GM23338 (cell line): ENCODE results near the gene UMODL1. TPM values are rescaled to one million over a fixed set of nuclear protein-coding genes. Genes with fewer than 3 reads are reported as not detected.

ENCODE experiments used
- ATAC-seq: fragments of 200-7000 bp; cut with Tn5 transposase; 3 replicates; pipeline ENCODE4 v1.9.1; 2020
- DNase-seq: peaks from one replicate; pipeline ENCODE4 v3.0.0-alpha.2; 2015; ENCODE audit warnings: low spot score
- H2AFZ ChIP-seq: fragments of 200-600 bp; sonication (generic); 2 replicates; pipeline ENCODE4 v1.8.0; 2016; ENCODE audit warnings: antibody characterized with exemption, mild to moderate bottlenecking, moderate library complexity
- H3F3A ChIP-seq: fragments of 200-600 bp; sonication (generic); replicated peaks from 2 replicates; pipeline ENCODE4 v1.8.0; 2017; ENCODE audit warnings: antibody characterized with exemption, mixed run types, low read depth
- H3K27ac ChIP-seq: fragments of 200-600 bp; sonication (generic); 2 replicates; pipeline ENCODE4 v1.6.1; 2016; ENCODE audit warnings: low read depth
- H3K27me3 ChIP-seq: fragments of 200-600 bp; sonication (generic); 2 replicates; pipeline ENCODE4 v1.8.0; 2016; ENCODE audit warnings: mild to moderate bottlenecking, mixed run types, moderate library complexity; ENCODE audit not compliant: insufficient read depth
- H3K36me3 ChIP-seq: fragments of 200-600 bp; sonication (generic); 2 replicates; pipeline ENCODE4 v1.8.0; 2016; ENCODE audit warnings: mild to moderate bottlenecking; ENCODE audit not compliant: insufficient read depth
- H3K4me1 ChIP-seq: fragments of 200-600 bp; sonication (generic); 2 replicates; pipeline ENCODE4 v1.8.0; 2016; ENCODE audit warnings: mild to moderate bottlenecking, moderate library complexity; ENCODE audit not compliant: insufficient read depth
- H3K4me2 ChIP-seq: fragments of 200-600 bp; sonication (generic); 2 replicates; pipeline ENCODE4 v1.7.1; 2017; ENCODE audit warnings: mixed run types
- H3K4me3 ChIP-seq: fragments of 200-600 bp; sonication (generic); 2 replicates; pipeline ENCODE4 v1.6.1; 2016; ENCODE audit warnings: mixed run types
- H3K79me2 ChIP-seq: fragments of 200-600 bp; sonication (generic); replicated peaks from 2 replicates; pipeline ENCODE4 v1.8.0; 2017; ENCODE audit warnings: mild to moderate bottlenecking; ENCODE audit not compliant: insufficient read depth
- H3K9me2 ChIP-seq: fragments of 200-600 bp; sonication (generic); 2 replicates; pipeline ENCODE4 v1.8.0; 2017; ENCODE audit not compliant: insufficient read depth
- H4K20me1 ChIP-seq: fragments of 200-600 bp; sonication (generic); replicated peaks from 2 replicates; pipeline ENCODE4 v1.8.0; 2017; ENCODE audit warnings: mild to moderate bottlenecking; ENCODE audit not compliant: insufficient read depth
- H3K27ac Mint-ChIP-seq: 2 replicates; pipeline ENCODE4 v1.8.0; 2020; ENCODE audit warnings: inconsistent platforms, mild to moderate bottlenecking, moderate library complexity, mixed read lengths
- H3K27me3 Mint-ChIP-seq: 3 replicates; pipeline ENCODE4 v1.8.0; 2022; ENCODE audit warnings: low read depth, mild to moderate bottlenecking, moderate library complexity, mixed read lengths, inconsistent platforms; ENCODE audit not compliant: insufficient read depth, poor library complexity
- H3K36me3 Mint-ChIP-seq: 3 replicates; pipeline ENCODE4 v1.8.0; 2021; ENCODE audit warnings: low read depth, mild to moderate bottlenecking, inconsistent platforms, moderate library complexity, mixed read lengths
- H3K4me1 Mint-ChIP-seq: 3 replicates; pipeline ENCODE4 v1.8.0; 2020; ENCODE audit warnings: mild to moderate bottlenecking, inconsistent platforms, mixed read lengths
- H3K4me3 Mint-ChIP-seq: 3 replicates; pipeline ENCODE4 v1.8.0; 2021; ENCODE audit warnings: moderate library complexity, mild to moderate bottlenecking, inconsistent platforms, mixed read lengths
- H3K9me3 Mint-ChIP-seq: 3 replicates; pipeline ENCODE4 v1.8.0; 2020; ENCODE audit warnings: moderate library complexity, mild to moderate bottlenecking, inconsistent platforms, mixed read lengths
- EZH2 ChIP-seq: fragments of 200-600 bp; sonication (generic); IDR thresholded peaks from one replicate; pipeline ENCODE4 v1.8.0; 2017; ENCODE audit warnings: antibody characterized with exemption, mild to moderate bottlenecking, low read depth; ENCODE audit not compliant: unreplicated experiment
- EZH2phosphoT487 ChIP-seq: fragments of 200-600 bp; sonication (generic); IDR thresholded peaks from one replicate; pipeline ENCODE4 v1.8.1; 2018; ENCODE audit warnings: antibody characterized with exemption; ENCODE audit not compliant: unreplicated experiment
- JUNB ChIP-seq: IDR thresholded peaks from one replicate; pipeline ENCODE4 v1.6.1; 2016; ENCODE audit warnings: antibody characterized with exemption; ENCODE audit not compliant: unreplicated experiment
- REST ChIP-seq: IDR thresholded peaks from one replicate; pipeline ENCODE4 v1.6.1; 2018; ENCODE audit warnings: antibody characterized with exemption; ENCODE audit not compliant: unreplicated experiment
- STAT1 ChIP-seq: IDR thresholded peaks from one replicate; pipeline ENCODE4 v1.6.1; 2016; ENCODE audit warnings: antibody characterized with exemption; ENCODE audit not compliant: unreplicated experiment
- polyA plus RNA-seq: library from polyadenylated mRNA; unstranded; fragments of >200 nt; fragmentation: Nextera tagmentation; extraction: Ambion mirVana; gene quantifications from 2 replicates; pipeline ENCODE4 v1.2.1, GENCODE V29; 2016
- total RNA-seq: library from RNA; depleted of rRNA; stranded (reverse); fragments of >200 nt; shearing (Covaris generic); gene quantifications from 2 replicates; pipeline ENCODE4 v1.2.3, GENCODE V29; 2014
- TF ChIP-seq, protein P1 (sequence below), 2 experiments: fragments of 200-600 bp in 1 of 2; sonication (generic) in 1 of 2; conservative IDR thresholded peaks; 2 replicates each; pipeline versions ENCODE4 v1.5.1 to v1.6.1; 2016 to 2017; ENCODE audit warnings: antibody characterized with exemption in 2 of 2, low read depth in 2 of 2, mild to moderate bottlenecking in 2 of 2, moderate library complexity in 1 of 2

UMODL1 gene
- total and polyA plus RNA-seq, 2 experiments from 2014 or later: not detected

GRCh38 chr21:42093186-42093585, 22.1 kb downstream of the UMODL1 start (continued):
- no peak for TF ChIP-seq REST

DNA sequence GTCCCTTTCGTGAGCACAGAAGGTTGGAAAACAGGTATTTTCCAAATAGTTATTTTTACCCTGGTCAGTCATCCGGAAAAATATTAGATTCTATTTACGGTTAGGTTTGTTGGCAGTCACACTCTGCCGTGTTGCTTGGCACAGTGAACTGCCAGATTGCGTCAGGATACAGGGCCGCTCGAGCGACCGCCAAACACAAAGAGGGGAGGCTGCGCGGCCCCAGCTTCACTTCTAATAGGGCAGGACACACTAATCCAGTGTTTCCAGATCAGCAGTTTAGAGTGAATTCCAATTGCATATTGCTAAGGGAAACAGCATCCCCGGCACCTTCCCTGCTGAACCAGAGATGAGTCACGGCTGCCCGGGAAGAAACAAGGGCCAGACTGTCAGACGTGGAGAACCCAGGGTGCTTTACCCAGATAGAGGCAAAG, 22.9 kb downstream of the UMODL1 start:
- Mint-ChIP-seq H3K27ac (no peak overlapping the region), H3K27me3 (peaks cover 8% of the 10 kb centered on the region), H3K9me3 (peaks cover 16% of the 10 kb centered on the region), H3K36me3 (peaks cover 11% of the 10 kb centered on the region; the same call in 2 of the 3 replicates), H3K4me3 (no peak overlapping the region), H3K4me1 (peaks cover 15% of the 10 kb centered on the region)
- Histone ChIP-seq H3K4me3 (no peak overlapping the region), H3K27me3 (no peaks in the 10 kb centered on the region), H2AFZ (no peak overlapping the region), H3K4me2 (no peak overlapping the region), H3K27ac (no peak overlapping the region), H3K79me2 (no peaks in the 10 kb centered on the region), H3K4me1 (peaks cover 7% of the 10 kb centered on the region; the same call in 1 of the 2 replicates), H3K9me2 (no peaks in the 10 kb centered on the region), H4K20me1 (no peaks in the 10 kb centered on the region), H3K36me3 (no peaks in the 10 kb centered on the region), H3F3A (no peaks in the 10 kb centered on the region)
- ATAC-seq (no peak), DNase-seq (no peak)
- no peak for TF ChIP-seq REST

DNA sequence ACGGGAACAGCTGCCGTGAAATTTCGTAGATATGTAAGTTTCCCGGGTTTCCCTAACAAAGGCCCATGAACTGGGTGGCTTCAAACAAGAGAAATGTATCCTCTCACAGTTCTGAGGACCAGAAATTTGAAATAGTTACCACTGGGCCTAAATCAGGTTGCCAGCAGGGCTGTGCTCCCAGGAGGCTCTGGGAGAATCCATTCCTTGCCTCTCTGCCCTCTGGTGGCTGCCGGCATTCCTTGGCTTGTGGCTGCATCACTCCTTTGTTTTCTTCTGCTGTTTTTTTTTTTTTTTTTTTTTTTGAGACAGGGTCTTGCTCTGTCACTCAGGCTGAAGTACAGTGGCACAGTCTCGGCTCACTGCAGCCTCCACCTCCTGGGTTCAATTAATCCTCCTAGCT, 23.7 kb downstream of the UMODL1 start:
- no peak overlapping the region for H3K27ac ChIP-seq
- H3K9me3 Mint-ChIP-seq: peaks cover 16% of the 10 kb centered on the region
- peaks cover 11% of the 10 kb centered on the region; the same call in 2 of the 3 replicates for H3K36me3 Mint-ChIP-seq
- H2AFZ ChIP-seq: no peak overlapping the region
- H3K27me3 Mint-ChIP-seq: peaks cover 13% of the 10 kb centered on the region
- no peak overlapping the region for H3K27ac Mint-ChIP-seq
- H3K4me1 Mint-ChIP-seq: peaks cover 15% of the 10 kb centered on the region
- H3K27me3 ChIP-seq: no peaks in the 10 kb centered on the region
- H3K4me1 ChIP-seq: peaks cover 7% of the 10 kb centered on the region; the same call in 1 of the 2 replicates
- H3K4me2 ChIP-seq: no peak overlapping the region
- H3K4me3 ChIP-seq: no peak overlapping the region
- H3F3A ChIP-seq: no peaks in the 10 kb centered on the region
- no peaks in the 10 kb centered on the region for H4K20me1 ChIP-seq
- DNase-seq: no peak
- ATAC-seq: no peak
- no peak overlapping the region for H3K4me3 Mint-ChIP-seq
- H3K36me3 ChIP-seq: no peaks in the 10 kb centered on the region
- H3K79me2 ChIP-seq: no peaks in the 10 kb centered on the region
- H3K9me2 ChIP-seq: no peaks in the 10 kb centered on the region
- TF ChIP-seq, protein P1, sequence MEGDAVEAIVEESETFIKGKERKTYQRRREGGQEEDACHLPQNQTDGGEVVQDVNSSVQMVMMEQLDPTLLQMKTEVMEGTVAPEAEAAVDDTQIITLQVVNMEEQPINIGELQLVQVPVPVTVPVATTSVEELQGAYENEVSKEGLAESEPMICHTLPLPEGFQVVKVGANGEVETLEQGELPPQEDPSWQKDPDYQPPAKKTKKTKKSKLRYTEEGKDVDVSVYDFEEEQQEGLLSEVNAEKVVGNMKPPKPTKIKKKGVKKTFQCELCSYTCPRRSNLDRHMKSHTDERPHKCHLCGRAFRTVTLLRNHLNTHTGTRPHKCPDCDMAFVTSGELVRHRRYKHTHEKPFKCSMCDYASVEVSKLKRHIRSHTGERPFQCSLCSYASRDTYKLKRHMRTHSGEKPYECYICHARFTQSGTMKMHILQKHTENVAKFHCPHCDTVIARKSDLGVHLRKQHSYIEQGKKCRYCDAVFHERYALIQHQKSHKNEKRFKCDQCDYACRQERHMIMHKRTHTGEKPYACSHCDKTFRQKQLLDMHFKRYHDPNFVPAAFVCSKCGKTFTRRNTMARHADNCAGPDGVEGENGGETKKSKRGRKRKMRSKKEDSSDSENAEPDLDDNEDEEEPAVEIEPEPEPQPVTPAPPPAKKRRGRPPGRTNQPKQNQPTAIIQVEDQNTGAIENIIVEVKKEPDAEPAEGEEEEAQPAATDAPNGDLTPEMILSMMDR (conservative IDR thresholded peaks at IDR 0.05; ENCODE audit: low read depth in 2 of 2): no peak
- no peak for TF ChIP-seq JUNB
- no peak for TF ChIP-seq EZH2phosphoT487
- TF ChIP-seq STAT1: no peak
- no peak for TF ChIP-seq REST
- no peak for TF ChIP-seq EZH2
